ENCODE data around the gene FEN1.

GRCh38 chr11:61785837-61786402 lies 6.8 kb upstream of the FEN1 start:
- TF ChIP-seq CTCF (IDR thresholded peaks at IDR 0.05; ENCODE audit: insufficient read depth, low read depth, low read length) (no peak), EZH2 (IDR thresholded peaks at IDR 0.05; ENCODE audit: insufficient read depth, low read length) (no peak)
